Medulla oblongata (tissue), 1 donor: ENCODE data around the gene WIPF2.
"Not testable (repeated sequence)": the region's sequence is repeated elsewhere in the genome, so short reads cannot be mapped to it uniquely, and the experiment has no call there.

ENCODE experiments used
- DNase-seq: peaks from one replicate; pipeline ENCODE4 v3.0.0-alpha.2; 2015; ENCODE audit errors: extremely low spot score

The WIPF2 gene

DNA sequence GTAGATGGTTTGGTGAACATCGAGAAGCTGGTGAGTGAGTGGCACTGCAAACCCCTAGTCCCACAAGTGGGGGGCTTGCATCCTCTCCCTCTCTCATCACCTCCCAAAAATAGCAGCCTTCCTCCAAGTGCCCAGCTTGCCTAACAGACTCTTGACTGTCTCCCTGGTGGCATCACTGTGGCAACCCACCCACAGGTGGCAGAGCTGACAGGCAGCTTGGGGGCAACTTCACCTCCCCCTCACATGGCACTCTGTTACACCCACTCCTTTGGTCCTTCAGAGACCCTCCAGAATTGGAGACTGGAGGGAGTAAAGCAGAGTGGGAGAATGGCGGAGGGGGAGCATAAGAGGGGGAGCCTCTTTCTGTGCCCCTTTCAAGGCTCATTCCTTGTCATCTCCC lies 26.1 kb upstream of the WIPF2 start:
- no peak for DNase-seq

GRCh38 chr17:40194821-40195220 lies 24.3 kb upstream of the WIPF2 start:
- DNase-seq, result no peak

DNA sequence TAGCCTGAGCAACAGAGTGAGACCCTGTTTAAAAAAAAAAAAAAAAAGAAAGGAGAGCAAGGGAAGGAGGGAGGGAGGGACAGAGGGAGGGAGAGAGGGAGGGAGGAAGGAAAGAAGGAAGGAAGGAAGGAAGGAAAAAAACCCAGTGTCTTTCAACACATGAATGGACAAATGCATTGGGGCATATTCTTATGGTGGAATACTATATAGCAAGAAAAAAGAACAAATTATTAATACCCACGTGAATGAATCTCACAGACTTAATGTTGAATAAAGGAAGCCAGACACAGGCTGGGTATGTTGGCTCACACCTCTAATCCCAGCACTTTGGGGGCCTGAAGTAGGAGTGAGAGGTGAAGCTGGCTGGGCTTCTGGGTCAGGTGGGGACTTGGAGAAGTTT lies 21.6 kb upstream of the WIPF2 start:
- no peak for DNase-seq

DNA sequence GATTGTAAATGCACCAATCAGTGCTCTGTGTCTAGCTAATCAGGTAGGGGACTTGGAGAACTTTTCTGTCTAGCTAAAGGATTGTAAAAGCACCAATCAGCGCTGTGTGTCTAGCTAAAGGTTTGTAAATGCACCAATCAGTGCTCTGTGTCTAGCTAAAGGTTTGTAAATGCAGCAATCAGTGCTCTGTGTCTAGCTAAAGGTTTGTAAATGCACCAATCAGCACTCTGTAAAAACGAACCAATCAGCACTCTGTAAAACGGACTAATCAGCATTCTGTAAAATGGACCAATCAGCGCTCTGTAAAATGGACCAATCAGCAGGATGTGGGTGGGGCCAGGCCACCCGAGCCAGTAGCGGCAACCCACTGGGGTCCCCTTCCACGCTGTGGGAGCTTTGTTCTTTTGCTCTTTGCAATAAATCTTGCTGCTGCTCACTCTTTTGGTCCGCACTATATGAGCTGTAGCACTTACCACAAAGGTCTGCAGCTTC lies 21.1 kb upstream of the WIPF2 start:
- DNase-seq, result not testable (repeated sequence)

DNA sequence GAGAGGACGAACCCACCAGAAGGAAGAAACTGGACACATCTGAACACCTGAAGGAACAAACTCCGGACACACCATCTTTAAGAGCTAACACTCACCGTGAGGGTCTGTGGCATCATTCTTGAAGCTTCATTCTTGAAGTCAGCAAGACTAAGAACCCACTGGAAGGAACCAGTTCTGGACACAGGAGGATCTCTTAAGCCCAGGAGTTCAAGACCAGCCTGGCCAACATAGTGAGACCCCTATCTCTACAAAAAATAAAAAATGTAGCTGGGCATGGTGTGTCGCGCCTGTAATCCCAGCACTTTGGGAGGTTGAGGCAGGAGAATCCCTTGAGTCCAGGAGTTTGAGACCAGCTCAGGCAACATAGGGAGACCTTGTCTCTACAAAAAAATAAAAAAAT lies 20.5 kb upstream of the WIPF2 start:
- no peak for DNase-seq

- no peak for DNase-seq
Measured at GRCh38 chr17:40203131-40203530, 16.0 kb upstream of the WIPF2 start.

- not testable (repeated sequence) for DNase-seq
Measured at GRCh38 chr17:40206193-40206592, 12.9 kb upstream of the WIPF2 start.

- DNase-seq, result no peak
Measured at GRCh38 chr17:40209404-40210093, 9.6 kb upstream of the WIPF2 start.

GRCh38 chr17:40213914-40214313 lies 5.2 kb upstream of the WIPF2 start:
- not testable (repeated sequence) for DNase-seq

- no peak for DNase-seq
Measured at GRCh38 chr17:40218006-40218739, 931 bp upstream of the WIPF2 start.

DNA sequence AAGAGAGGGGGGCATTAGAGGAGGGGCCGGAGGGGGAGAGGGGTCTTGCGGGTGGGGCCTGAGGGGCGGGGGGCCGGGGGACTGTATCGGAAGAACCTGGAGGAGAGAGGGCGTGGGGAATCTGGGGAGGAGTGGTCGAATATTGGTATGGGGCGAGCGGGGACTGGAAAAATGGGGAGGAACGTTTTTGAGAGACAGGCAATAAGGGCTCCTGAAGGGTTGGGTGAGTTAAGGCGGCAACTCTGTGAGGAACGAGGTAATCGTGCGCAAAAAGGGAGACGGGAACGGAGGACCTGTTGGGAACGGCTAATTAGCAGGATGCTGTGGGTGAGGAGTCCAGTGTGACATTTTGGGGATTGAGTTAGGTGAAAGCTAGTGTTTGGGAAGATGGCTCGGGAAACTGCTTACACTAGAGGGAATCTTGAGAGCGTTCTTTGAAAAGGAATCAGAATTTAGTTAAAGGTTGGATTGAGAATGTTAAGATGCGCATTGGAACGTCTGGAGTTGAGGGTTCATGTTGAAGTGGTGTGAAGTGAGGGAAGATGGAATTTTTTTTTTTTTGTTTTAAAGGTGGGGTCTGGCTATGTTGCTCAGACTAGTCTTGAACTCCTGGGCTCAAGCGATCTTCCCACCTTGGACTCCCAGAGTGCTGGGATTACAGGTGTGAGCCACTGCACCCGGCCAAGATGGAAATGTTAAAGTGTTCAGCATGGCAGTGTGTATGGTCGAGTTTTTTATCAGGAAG lies 662 bp downstream of the WIPF2 start:
- DNase-seq, result peak; percentile 63

DNA sequence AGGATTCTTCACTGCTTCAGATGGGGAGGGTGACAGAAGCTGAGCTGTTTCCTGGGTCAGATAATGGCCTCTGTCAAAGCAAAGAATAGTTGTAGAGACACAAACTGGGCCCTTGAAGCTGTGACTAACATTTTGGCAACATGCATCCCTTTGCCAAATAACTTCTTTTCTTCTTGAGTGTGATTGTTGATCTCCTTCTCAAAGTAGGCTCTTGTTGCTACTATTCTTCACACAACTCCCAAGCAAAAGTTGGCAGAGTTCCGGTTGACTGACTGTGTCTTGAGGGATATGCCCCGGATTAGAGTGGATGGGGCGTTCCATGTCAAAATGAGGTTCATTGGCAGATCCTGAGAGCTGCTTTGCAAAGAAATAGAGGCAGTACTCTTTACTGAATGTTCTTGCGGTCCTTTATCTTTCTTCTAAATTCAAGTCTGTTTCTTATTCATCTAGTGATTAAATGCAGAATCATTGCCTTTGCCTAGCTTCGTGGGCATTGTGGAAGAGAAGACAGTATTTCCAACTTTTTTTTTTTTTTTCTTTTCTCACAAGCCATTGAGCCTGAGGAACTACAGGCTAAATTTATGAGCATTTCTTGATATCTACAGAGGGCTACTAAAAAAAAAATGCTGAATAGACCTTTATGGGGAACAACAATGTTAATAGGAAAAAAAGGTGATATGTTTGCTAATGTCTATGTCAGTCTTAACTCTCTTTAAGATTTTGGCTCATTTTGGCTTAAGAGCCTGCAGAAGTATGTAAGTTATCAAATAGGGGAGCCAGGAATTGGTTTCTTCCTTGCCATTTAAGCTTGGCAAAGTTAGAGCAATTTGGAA lies 5.8 kb downstream of the WIPF2 start:
- peak; percentile 91 for DNase-seq

DNA sequence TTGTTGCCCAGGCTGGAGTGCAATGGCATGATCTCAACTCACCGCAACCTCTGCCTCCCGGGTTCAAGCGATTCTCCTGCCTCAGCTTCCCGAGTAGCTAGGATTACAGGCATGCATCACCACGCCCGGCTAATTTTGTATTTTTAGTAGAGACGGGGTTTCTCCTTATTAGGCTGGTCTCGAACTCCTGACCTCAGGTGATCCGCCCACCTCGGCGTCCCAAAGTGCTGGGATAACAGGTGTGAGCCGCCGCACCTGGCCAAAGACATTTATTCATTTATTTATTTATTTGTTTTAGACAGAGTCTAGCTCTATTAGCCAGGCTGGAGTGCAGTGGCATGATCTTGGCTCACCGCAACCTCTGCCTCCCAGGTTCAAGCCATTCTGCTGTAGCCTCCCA lies 10.0 kb downstream of the WIPF2 start:
- DNase-seq, result not testable (repeated sequence)

- DNase-seq, result no peak
Measured at GRCh38 chr17:40230670-40231069, 11.6 kb downstream of the WIPF2 start.

DNA sequence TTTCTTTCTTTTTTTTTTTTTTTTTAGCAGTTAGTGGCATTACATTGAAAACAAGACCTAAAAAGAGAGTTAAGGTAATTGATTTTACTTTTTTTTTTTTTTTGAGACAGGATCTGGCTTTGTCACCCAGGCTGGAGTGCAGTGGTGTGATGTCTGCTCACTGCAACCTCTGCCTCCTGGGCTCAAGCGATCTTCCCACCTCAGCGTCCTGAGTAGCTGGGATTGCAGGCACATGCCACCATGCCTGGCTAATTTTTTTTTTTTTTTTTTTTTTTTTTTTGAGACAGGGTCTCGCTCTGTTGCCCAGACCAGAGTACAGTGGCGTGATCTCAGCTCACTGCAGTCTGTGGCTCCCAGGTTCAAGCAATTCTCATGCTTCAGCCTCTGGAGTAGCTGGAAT lies 12.8 kb downstream of the WIPF2 start:
- DNase-seq, result not testable (repeated sequence)

DNA sequence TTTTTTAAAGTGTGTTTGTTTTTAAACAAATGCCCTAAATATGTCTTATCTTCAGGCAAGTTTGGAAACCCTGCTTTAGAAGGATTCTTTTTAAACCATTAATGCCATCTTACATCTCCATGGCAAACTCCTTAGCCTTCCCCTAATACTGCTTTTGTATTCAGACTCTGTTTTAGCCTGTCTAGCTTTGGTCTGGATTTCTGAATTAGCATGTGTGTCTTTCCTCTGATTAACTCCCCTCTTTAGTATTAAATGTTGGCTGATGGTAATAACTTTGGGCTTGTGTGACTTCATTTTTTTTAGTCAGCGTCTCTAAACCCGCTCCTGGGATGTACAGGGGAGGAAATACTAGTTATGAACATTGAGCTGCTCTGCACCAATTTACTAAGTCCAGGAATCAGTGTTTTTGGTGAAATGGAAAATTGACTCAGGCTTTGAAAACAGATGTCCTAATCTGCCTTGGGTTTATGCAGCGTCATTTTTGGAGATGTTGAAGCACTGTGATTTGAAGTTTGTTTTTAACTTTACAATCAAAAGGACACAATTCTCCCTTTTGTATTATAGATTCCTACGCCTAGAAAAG lies 22.2 kb downstream of the WIPF2 start:
- DNase-seq, result peak; percentile 44

GRCh38 chr17:40242774-40243173 lies 23.7 kb downstream of the WIPF2 start:
- DNase-seq, result no peak

GRCh38 chr17:40243761-40244160 lies 24.7 kb downstream of the WIPF2 start:
- no peak for DNase-seq

GRCh38 chr17:40244255-40244654 lies 25.2 kb downstream of the WIPF2 start:
- no peak for DNase-seq

DNA sequence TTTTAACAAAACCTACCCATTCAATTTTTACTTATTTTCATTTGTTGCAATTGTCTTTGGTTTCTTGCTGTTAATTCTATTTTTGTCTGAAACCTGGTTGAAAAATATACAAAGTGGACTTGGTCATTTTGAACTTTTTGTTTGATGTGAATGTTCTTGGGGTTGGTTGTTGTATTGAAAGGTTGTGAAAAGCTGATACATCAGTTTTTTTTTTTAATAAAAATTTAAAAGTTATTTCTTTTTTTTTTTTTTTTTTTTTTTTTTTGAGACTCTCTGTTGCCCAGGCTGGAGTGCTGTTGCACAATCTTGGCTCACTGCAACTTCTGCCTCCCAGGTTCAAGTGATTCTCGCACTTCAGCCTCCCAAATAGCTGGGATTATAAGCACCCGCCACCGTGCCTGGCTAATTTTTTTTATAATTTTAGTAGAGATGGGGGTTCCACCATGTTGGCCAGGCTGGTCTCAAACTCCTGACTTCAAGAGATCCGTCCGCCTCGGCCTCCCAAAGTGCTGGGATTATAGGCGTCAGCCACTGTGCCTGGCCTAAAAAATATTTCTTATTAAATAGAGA lies 28.9 kb downstream of the WIPF2 start:
- no peak for DNase-seq

DNA sequence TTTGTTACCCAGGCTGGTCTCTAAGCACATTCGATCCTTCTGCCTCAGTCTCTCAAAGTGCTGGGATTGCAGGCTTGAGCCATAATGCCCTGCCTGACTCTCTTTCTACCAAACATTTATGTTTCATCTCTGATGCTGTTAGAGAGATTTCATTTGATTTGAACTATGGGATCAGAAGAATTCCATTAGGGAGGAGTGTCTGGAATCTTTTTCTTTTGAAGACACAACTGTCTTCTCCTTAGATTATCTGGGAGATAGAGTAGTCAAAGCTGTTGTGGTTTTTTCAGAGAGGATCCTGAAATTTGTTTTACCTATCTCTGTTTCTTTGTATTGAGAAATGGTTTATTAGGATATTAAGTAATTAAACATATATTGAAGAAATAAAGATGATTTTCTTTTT lies 29.4 kb downstream of the WIPF2 start:
- no peak for DNase-seq
